ENCODE measurements around the gene CACNG8. TPM values are rescaled to one million over a fixed set of nuclear protein-coding genes. Genes with fewer than 3 reads are reported as not detected.

The CACNG8 gene
- total and polyA plus RNA-seq, 2 experiments from 2014 or later = 0.11 TPM; not detected in 1

- WGBS, 2 experiments (ENCODE audit: low coverage in 1 of 2, low lambda C conversion rate in 2 of 2, missing lambda C conversion rate in 2 of 2) = 29 to 34% methylated on average over 20 of the region's 20 CpGs
- no peaks in the 10 kb centered on the region for H3K9me2 ChIP-seq (ENCODE audit: insufficient read depth)
- H2AFZ ChIP-seq = peak overlapping the region; percentile 64
- peak overlapping the region; percentile 65 for H3K4me2 ChIP-seq (ENCODE audit: unreplicated experiment)
- H3K4me1 ChIP-seq (ENCODE audit: insufficient read depth) = no peaks in the 10 kb centered on the region
- in situ Hi-C loops (cut with MboI) = no loop called here
- no peaks in the 10 kb centered on the region for H4K20me1 ChIP-seq (ENCODE audit: insufficient read depth)
- H3K4me3 ChIP-seq = peak overlapping the region; percentile 64
- H3K27ac ChIP-seq = no peak overlapping the region
- TF ChIP-seq EZH2 (IDR thresholded peaks at IDR 0.05; ENCODE audit: insufficient read depth, poor library complexity, severe bottlenecking) (no peak), EZH2phosphoT487 (IDR thresholded peaks at IDR 0.05; ENCODE audit: insufficient read depth, low read depth) (no peak)
- no peak overlapping the region for H3K9ac ChIP-seq
- H3K79me2 ChIP-seq (ENCODE audit: insufficient read depth) = no peaks in the 10 kb centered on the region
- H3K9me3 ChIP-seq (ENCODE audit: low read depth) = no peaks in the 10 kb centered on the region
- H3F3A ChIP-seq (ENCODE audit: insufficient read depth) = peaks cover 11% of the 10 kb centered on the region; the same call in 1 of the 2 replicates
- H3K36me3 ChIP-seq (ENCODE audit: low read depth) = no peaks in the 10 kb centered on the region
- peak; percentile 38 for DNase-seq
- H3K27me3 ChIP-seq (replicated peaks; ENCODE audit: insufficient read depth) = 0 out of 2 replicates have a peak, but pooled peaks cover 6% of the 10 kb centered on the region
Observed at GRCh38 chr19:53980539-53981375, 18.0 kb downstream of the CACNG8 start.

- TF ChIP-seq EZH2 (IDR thresholded peaks at IDR 0.05; ENCODE audit: insufficient read depth, poor library complexity, severe bottlenecking) (no peak), EZH2phosphoT487 (IDR thresholded peaks at IDR 0.05; ENCODE audit: insufficient read depth, low read depth) (no peak)
- no peaks in the 10 kb centered on the region for H4K20me1 ChIP-seq (ENCODE audit: insufficient read depth)
- no peak overlapping the region for H3K27ac ChIP-seq
- no peak overlapping the region for H3K4me3 ChIP-seq
- peaks cover 11% of the 10 kb centered on the region; the same call in 1 of the 2 replicates for H3F3A ChIP-seq (ENCODE audit: insufficient read depth)
- 62 to 65% methylated on average over 12 to 13 of the region's 13 CpGs for WGBS, 2 experiments (ENCODE audit: low coverage in 1 of 2, low lambda C conversion rate in 2 of 2, missing lambda C conversion rate in 2 of 2)
- H3K79me2 ChIP-seq (ENCODE audit: insufficient read depth) = no peaks in the 10 kb centered on the region
- H3K4me1 ChIP-seq (ENCODE audit: insufficient read depth) = no peaks in the 10 kb centered on the region
- no peak overlapping the region for H3K9ac ChIP-seq
- in situ Hi-C loops (cut with MboI) = no loop called here
- H2AFZ ChIP-seq = no peak overlapping the region
- 0 out of 2 replicates have a peak, but pooled peaks cover 6% of the 10 kb centered on the region for H3K27me3 ChIP-seq (replicated peaks; ENCODE audit: insufficient read depth)
- no peaks in the 10 kb centered on the region for H3K36me3 ChIP-seq (ENCODE audit: low read depth)
- no peak for DNase-seq
- no peaks in the 10 kb centered on the region for H3K9me3 ChIP-seq (ENCODE audit: low read depth)
- no peak overlapping the region for H3K4me2 ChIP-seq (ENCODE audit: unreplicated experiment)
- H3K9me2 ChIP-seq (ENCODE audit: insufficient read depth) = no peaks in the 10 kb centered on the region
Observed at GRCh38 chr19:53981376-53981951, 18.7 kb downstream of the CACNG8 start.

- no peak overlapping the region for H3K9ac ChIP-seq
- H3K27ac ChIP-seq = no peak overlapping the region
- peak overlapping the region; percentile 55 for H3K4me3 ChIP-seq
- no peaks in the 10 kb centered on the region for H4K20me1 ChIP-seq (ENCODE audit: insufficient read depth)
- H3K9me2 ChIP-seq (ENCODE audit: insufficient read depth) = no peaks in the 10 kb centered on the region
- H3K9me3 ChIP-seq (ENCODE audit: low read depth) = no peaks in the 10 kb centered on the region
- in situ Hi-C loops (cut with MboI) = no loop called here
- peaks cover 11% of the 10 kb centered on the region; the same call in 1 of the 2 replicates for H3F3A ChIP-seq (ENCODE audit: insufficient read depth)
- no peaks in the 10 kb centered on the region for H3K79me2 ChIP-seq (ENCODE audit: insufficient read depth)
- H3K4me2 ChIP-seq (ENCODE audit: unreplicated experiment) = no peak overlapping the region
- DNase-seq = peak; percentile 40
- WGBS, 2 experiments (ENCODE audit: low coverage in 1 of 2, low lambda C conversion rate in 2 of 2, missing lambda C conversion rate in 2 of 2) = 0 to 2% methylated on average over 4 to 51 of the region's 62 CpGs
- peak overlapping the region; percentile 53; the same call in 1 of the 2 replicates for H2AFZ ChIP-seq
- TF ChIP-seq EZH2 (IDR thresholded peaks at IDR 0.05; ENCODE audit: insufficient read depth, poor library complexity, severe bottlenecking) (no peak), EZH2phosphoT487 (IDR thresholded peaks at IDR 0.05; ENCODE audit: insufficient read depth, low read depth) (no peak)
- H3K4me1 ChIP-seq (ENCODE audit: insufficient read depth) = no peaks in the 10 kb centered on the region
- 0 out of 2 replicates have a peak, but pooled peaks cover 6% of the 10 kb centered on the region for H3K27me3 ChIP-seq (replicated peaks; ENCODE audit: insufficient read depth)
- H3K36me3 ChIP-seq (ENCODE audit: low read depth) = no peaks in the 10 kb centered on the region
Observed at GRCh38 chr19:53982001-53982451, 19.3 kb downstream of the CACNG8 start.

GRCh38 chr19:53982611-53983010 lies 19.9 kb downstream of the CACNG8 start:
- Histone ChIP-seq H3K36me3 (ENCODE audit: low read depth) (no peaks in the 10 kb centered on the region), H2AFZ (no peak overlapping the region), H3K9me2 (ENCODE audit: insufficient read depth) (no peaks in the 10 kb centered on the region), H3K4me2 (ENCODE audit: unreplicated experiment) (no peak overlapping the region), H3K9ac (no peak overlapping the region), H3K4me3 (no peak overlapping the region), H3K79me2 (ENCODE audit: insufficient read depth) (no peaks in the 10 kb centered on the region), H3K27ac (no peak overlapping the region), H4K20me1 (ENCODE audit: insufficient read depth) (no peaks in the 10 kb centered on the region), H3F3A (ENCODE audit: insufficient read depth) (peaks cover 11% of the 10 kb centered on the region; the same call in 1 of the 2 replicates), H3K9me3 (ENCODE audit: low read depth) (no peaks in the 10 kb centered on the region), H3K27me3 (replicated peaks; ENCODE audit: insufficient read depth) (0 out of 2 replicates have a peak, but pooled peaks cover 6% of the 10 kb centered on the region), H3K4me1 (ENCODE audit: insufficient read depth) (no peaks in the 10 kb centered on the region)
- in situ Hi-C loops (cut with MboI) = no loop called here
- peak; percentile 46 for DNase-seq
- WGBS, 2 experiments (ENCODE audit: low coverage in 1 of 2, low lambda C conversion rate in 2 of 2, missing lambda C conversion rate in 2 of 2) = 0 to 2% methylated on average over 4 to 27 of the region's 61 CpGs
- no peak for TF ChIP-seq EZH2 (IDR thresholded peaks at IDR 0.05; ENCODE audit: insufficient read depth, poor library complexity, severe bottlenecking)
- TF ChIP-seq EZH2phosphoT487 (IDR thresholded peaks at IDR 0.05; ENCODE audit: insufficient read depth, low read depth) = no peak

Data from GM23248 (cell line).